DOHH2 (cell line): ENCODE measurements around the gene APLP2.

ENCODE experiments used
- H3F3A ChIP-seq: fragments of 200-600 bp; sonication (generic), shearing (Covaris generic); 2 replicates; pipeline ENCODE4 v1.6.0; 2016; ENCODE audit warnings: antibody characterized with exemption, mild to moderate bottlenecking; ENCODE audit not compliant: control insufficient read depth, insufficient read depth
- H3K27ac ChIP-seq: fragments of 200-600 bp; sonication (generic); 2 replicates; pipeline ENCODE4 v1.5.1; 2014; ENCODE audit warnings: low read depth, mild to moderate bottlenecking, low read length, moderate library complexity
- H3K27me3 ChIP-seq: fragments of 200-600 bp; sonication (generic); 2 replicates; pipeline ENCODE4 v1.6.1; 2014; ENCODE audit warnings: mild to moderate bottlenecking, low read length, mixed read lengths; ENCODE audit not compliant: control insufficient read depth
- H3K36me3 ChIP-seq: fragments of 200-600 bp; sonication (generic); 2 replicates; pipeline ENCODE4 v1.6.1; 2014; ENCODE audit warnings: mild to moderate bottlenecking, low read length, moderate library complexity, mixed read lengths; ENCODE audit not compliant: control insufficient read depth
- H3K4me1 ChIP-seq: fragments of 200-600 bp; sonication (generic); 2 replicates; pipeline ENCODE4 v1.6.1; 2014; ENCODE audit warnings: mild to moderate bottlenecking, low read length, mixed read lengths; ENCODE audit not compliant: control insufficient read depth
- H3K4me2 ChIP-seq: fragments of 200-600 bp; sonication (generic); 2 replicates; pipeline ENCODE4 v1.6.0; 2014; ENCODE audit warnings: mild to moderate bottlenecking, low read length, moderate library complexity
- H3K4me3 ChIP-seq: fragments of 200-600 bp; sonication (generic); 2 replicates; pipeline ENCODE4 v1.5.1; 2014; ENCODE audit warnings: mild to moderate bottlenecking, low read length, mixed read lengths
- H3K79me2 ChIP-seq: fragments of 200-600 bp; sonication (generic); 2 replicates; pipeline ENCODE4 v1.6.1; 2014; ENCODE audit warnings: mild to moderate bottlenecking, low read length, mixed read lengths; ENCODE audit not compliant: control insufficient read depth
- H3K9me2 ChIP-seq: fragments of 200-600 bp; sonication (generic); replicated peaks from 2 replicates; pipeline ENCODE4 v1.6.1; 2014; ENCODE audit warnings: mild to moderate bottlenecking, low read length, mixed read lengths; ENCODE audit not compliant: control insufficient read depth
- H3K9me3 ChIP-seq: fragments of 200-600 bp; sonication (generic); 2 replicates; pipeline ENCODE4 v1.6.1; 2014; ENCODE audit warnings: antibody characterized with exemption, low read length, mixed read lengths; ENCODE audit not compliant: control insufficient read depth, insufficient read depth
- H4K20me1 ChIP-seq: fragments of 200-600 bp; sonication (generic); 2 replicates; pipeline ENCODE4 v1.6.0; 2014; ENCODE audit warnings: low read depth, mild to moderate bottlenecking, antibody characterized with exemption, low read length, moderate library complexity; ENCODE audit not compliant: control insufficient read depth, insufficient read depth
- EZH2phosphoT487 ChIP-seq: fragments of 200-600 bp; sonication (generic); IDR thresholded peaks from 2 replicates; pipeline ENCODE4 v1.6.1; 2017; ENCODE audit warnings: borderline replicate concordance, mild to moderate bottlenecking, antibody characterized with exemption, low read length, moderate library complexity, mixed read lengths
- TF ChIP-seq, protein P1 (sequence below): fragments of 200-600 bp; sonication (generic); IDR thresholded peaks from one replicate; pipeline ENCODE4 v1.5.1; 2014; ENCODE audit warnings: antibody characterized with exemption, mild to moderate bottlenecking, low read depth, low read length; ENCODE audit not compliant: poor library complexity, severe bottlenecking

Gene APLP2

DNA sequence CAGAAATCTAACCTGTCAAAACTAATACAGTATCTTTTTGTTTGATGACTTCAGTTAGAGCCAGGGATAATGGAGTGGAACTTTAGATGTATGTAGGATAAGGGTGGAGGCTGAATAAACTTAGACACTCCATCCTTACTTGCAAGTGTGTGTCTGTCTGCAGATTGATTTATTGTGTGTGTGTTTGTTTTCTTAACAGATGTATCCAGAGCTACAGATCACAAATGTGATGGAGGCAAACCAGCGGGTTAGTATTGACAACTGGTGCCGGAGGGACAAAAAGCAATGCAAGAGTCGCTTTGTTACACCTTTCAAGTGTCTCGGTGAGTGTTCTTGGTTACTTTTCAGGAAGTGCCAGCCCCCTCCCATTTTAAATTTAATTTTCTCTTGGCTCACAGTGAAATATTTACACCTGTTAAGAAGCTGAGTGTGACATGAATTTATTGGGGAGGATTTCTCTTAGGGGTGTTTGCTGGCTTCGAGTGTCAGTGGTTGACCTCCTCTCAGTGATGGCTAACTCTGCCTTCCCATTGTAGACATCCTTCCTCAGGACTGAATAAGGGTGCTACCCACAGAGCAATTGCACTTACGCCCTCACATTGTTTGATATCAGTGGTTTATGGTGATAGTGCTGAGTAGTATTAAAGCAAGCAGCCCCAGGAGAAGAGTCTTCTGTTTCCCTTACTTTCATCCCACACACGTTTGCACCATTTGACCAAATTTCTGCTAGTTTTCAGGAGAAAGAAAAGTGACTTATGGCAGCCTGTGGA, 40.8 kb downstream of the APLP2 start:
- Histone ChIP-seq H4K20me1 (no peaks in the 10 kb centered on the region), H3K27ac (no peak overlapping the region)

DNA sequence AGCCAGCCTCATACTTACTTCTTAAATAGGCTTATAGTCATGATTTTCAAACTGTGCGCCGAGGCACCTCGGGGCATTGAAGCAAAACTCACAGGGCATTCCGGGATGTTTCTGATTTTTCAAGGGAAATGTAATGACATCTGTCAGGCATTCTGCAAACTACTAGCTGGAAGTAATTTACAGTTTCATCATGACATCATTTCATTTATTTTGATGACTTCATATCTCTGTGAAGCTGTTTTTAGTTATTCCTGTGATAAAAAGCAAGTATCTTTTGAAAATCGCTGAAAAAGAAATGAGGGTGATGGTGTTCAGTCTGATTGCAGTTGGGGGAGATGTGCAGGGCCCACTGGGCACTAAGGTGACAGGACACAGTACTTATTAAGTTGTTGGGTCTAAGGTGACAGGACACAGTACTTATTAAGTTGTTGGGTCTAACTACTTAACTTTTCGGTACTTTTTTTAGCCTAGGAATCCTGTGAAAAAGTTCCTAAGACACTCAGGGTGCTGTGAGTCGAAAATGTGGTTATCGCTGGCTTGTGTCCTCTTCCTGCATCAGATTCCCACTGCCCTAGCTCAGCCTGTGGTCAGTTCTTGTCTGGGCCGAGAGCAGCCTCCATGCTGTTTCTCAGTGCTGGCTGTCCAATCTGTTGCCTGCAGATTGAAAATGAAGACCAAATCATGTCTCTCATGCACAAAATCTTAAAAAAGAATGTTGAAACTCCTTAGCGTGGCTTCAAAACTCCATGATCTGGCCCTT, 42.6 kb downstream of the APLP2 start:
- no peaks in the 10 kb centered on the region for H3F3A ChIP-seq

More for the DNA sequence above, 40.8 kb downstream of the APLP2 start:
- Histone ChIP-seq H3K36me3 (peaks cover 70% of the 10 kb centered on the region), H3K4me2 (no peak overlapping the region), H3K9me3 (peaks cover 8% of the 10 kb centered on the region; the same call in 1 of the 2 replicates), H3F3A (no peaks in the 10 kb centered on the region), H3K4me3 (no peak overlapping the region), H3K79me2 (peaks cover 56% of the 10 kb centered on the region), H3K27me3 (no peaks in the 10 kb centered on the region), H3K9me2 (no peaks in the 10 kb centered on the region), H3K4me1 (peaks cover 23% of the 10 kb centered on the region)
- TF ChIP-seq EZH2phosphoT487 = no peak
- TF ChIP-seq, protein P1, sequence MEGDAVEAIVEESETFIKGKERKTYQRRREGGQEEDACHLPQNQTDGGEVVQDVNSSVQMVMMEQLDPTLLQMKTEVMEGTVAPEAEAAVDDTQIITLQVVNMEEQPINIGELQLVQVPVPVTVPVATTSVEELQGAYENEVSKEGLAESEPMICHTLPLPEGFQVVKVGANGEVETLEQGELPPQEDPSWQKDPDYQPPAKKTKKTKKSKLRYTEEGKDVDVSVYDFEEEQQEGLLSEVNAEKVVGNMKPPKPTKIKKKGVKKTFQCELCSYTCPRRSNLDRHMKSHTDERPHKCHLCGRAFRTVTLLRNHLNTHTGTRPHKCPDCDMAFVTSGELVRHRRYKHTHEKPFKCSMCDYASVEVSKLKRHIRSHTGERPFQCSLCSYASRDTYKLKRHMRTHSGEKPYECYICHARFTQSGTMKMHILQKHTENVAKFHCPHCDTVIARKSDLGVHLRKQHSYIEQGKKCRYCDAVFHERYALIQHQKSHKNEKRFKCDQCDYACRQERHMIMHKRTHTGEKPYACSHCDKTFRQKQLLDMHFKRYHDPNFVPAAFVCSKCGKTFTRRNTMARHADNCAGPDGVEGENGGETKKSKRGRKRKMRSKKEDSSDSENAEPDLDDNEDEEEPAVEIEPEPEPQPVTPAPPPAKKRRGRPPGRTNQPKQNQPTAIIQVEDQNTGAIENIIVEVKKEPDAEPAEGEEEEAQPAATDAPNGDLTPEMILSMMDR = no peak

DNA sequence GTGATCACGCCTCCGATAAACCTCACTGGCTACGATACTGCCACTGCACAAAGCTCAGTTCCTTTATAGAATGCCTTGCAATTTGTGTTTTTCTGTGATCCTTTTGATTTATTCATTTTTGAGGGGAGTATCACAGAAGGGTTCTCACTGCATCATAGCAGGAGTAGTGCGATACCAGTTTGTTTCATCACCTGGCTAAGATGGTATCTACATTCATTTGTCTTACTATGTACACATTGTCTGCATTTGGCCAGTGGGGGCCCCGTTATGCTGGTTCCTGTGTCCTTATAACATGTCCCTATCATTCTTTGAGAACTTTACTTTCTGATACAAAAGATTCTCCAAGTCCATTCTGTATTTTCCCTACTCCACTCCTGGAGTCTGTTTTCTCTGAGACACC, 44.6 kb downstream of the APLP2 start:
- peaks cover 67% of the 10 kb centered on the region for H3K79me2 ChIP-seq
- H3K27ac ChIP-seq = no peak overlapping the region
- H3K9me3 ChIP-seq = no peaks in the 10 kb centered on the region
- TF ChIP-seq EZH2phosphoT487 = no peak
- TF ChIP-seq, protein P1 = peak; percentile 10
- peaks cover 73% of the 10 kb centered on the region for H3K36me3 ChIP-seq
- H4K20me1 ChIP-seq = no peaks in the 10 kb centered on the region
- H3K4me3 ChIP-seq = no peak overlapping the region
- peaks cover 7% of the 10 kb centered on the region; the same call in 1 of the 2 replicates for H3F3A ChIP-seq
- H3K4me2 ChIP-seq = no peak overlapping the region
- peaks cover 54% of the 10 kb centered on the region for H3K4me1 ChIP-seq
- H3K9me2 ChIP-seq = no peaks in the 10 kb centered on the region
- no peaks in the 10 kb centered on the region for H3K27me3 ChIP-seq

More for the DNA sequence above, 42.6 kb downstream of the APLP2 start:
- Histone ChIP-seq H3K4me3 (no peak overlapping the region), H4K20me1 (no peaks in the 10 kb centered on the region), H3K9me3 (no peaks in the 10 kb centered on the region), H3K27ac (no peak overlapping the region), H3K9me2 (no peaks in the 10 kb centered on the region), H3K4me2 (no peak overlapping the region), H3K36me3 (peaks cover 66% of the 10 kb centered on the region), H3K27me3 (no peaks in the 10 kb centered on the region), H3K79me2 (peaks cover 51% of the 10 kb centered on the region), H3K4me1 (peaks cover 33% of the 10 kb centered on the region)
- no peak for TF ChIP-seq EZH2phosphoT487
- TF ChIP-seq, protein P1 = no peak
